Measurements from ENCODE around the gene LBP. TPM values are rescaled to one million over a fixed set of nuclear protein-coding genes. Genes with fewer than 3 reads are reported as not detected.

LBP gene
- total RNA-seq, 1 experiment from 2014 or later: 0.15 TPM

DNA sequence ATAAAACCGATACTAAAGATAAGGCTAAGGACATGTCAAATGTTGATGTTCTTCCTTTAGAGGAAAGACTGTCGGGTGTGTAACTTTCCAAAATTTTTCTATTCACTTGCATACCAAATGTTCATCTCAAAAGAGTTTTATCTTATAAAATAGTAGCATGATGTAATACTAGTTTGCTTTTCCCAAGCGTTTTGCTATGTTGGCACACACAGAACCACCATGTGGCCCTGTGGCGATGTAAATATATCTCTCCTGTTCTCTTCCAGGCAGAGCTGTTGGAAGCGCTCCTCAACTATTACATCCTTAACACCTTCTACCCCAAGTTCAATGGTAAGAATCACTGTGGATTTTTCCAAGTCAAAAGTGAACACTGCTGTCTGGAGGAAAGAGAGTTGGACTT lies 26.5 kb downstream of the LBP start:
- no peak overlapping the region for H2AFZ ChIP-seq (ENCODE audit: low read depth, low read length, poor library complexity, severe bottlenecking)
- H3K79me2 ChIP-seq (ENCODE audit: insufficient read depth, low read length): no peaks in the 10 kb centered on the region
- no peaks in the 10 kb centered on the region for H3K9me3 ChIP-seq (ENCODE audit: control insufficient read depth in 1 of 2, insufficient read depth in 1 of 2, low read depth in 1 of 2, low read length in 2 of 2)
- no peaks in the 10 kb centered on the region for H3K4me1 ChIP-seq (ENCODE audit: control insufficient read depth in 1 of 2, insufficient read depth in 2 of 2, low read length in 2 of 2)
- H3K27ac ChIP-seq (ENCODE audit: low read depth, low read length): no peak overlapping the region
- H3K36me3 ChIP-seq (ENCODE audit: control insufficient read depth in 1 of 2, insufficient read depth in 2 of 2, low read length in 2 of 2): no peaks in the 10 kb centered on the region
- no TSS peak for BruUV-seq (replicated peaks)
- no peaks in the 10 kb centered on the region for H3K9me2 ChIP-seq (ENCODE audit: insufficient read depth)
- ChIA-PET RAD21 (ENCODE audit: low non-redundant PET in 1 of 2, low total read pairs in 2 of 2, uncharacterized antibody in 2 of 2, unreplicated experiment in 2 of 2) (no interaction called here), POLR2A (no interaction called here), CTCF (no interaction called here)
- DNase-seq (ENCODE audit: low read depth, low spot score): no peak
- no peaks in the 10 kb centered on the region for H3K27me3 ChIP-seq (ENCODE audit: insufficient read depth, low read length)
- H4K20me1 ChIP-seq (ENCODE audit: insufficient read depth): no peaks in the 10 kb centered on the region
- no peak overlapping the region for H3K4me3 ChIP-seq (replicated peaks in 1 of 2; ENCODE audit: low read depth in 1 of 2, low read length in 2 of 2)
- TF ChIP-seq MAX (IDR thresholded peaks at IDR 0.05) (no peak), ZNF274 (IDR thresholded peaks at IDR 0.05; ENCODE audit: low read depth, low read length) (no peak), ELF1 (IDR thresholded peaks at IDR 0.05; ENCODE audit: borderline replicate concordance, low read depth) (no peak), POLR2AphosphoS5 (IDR thresholded peaks at IDR 0.05; ENCODE audit: low read depth, low read length) (no peak), EGR1 (IDR thresholded peaks at IDR 0.05; ENCODE audit: low read depth) (no peak), RAD21 (IDR thresholded peaks at IDR 0.05; ENCODE audit: low read depth) (no peak), EZH2 (IDR thresholded peaks at IDR 0.05) (no peak), FOSL1 (IDR thresholded peaks at IDR 0.05; ENCODE audit: low read depth) (no peak), SIN3A (IDR thresholded peaks at IDR 0.05; ENCODE audit: low read depth) (no peak), POLR2A (IDR thresholded peaks at IDR 0.05; ENCODE audit: borderline replicate concordance, extremely low read depth, insufficient read depth, insufficient read length) (no peak), JUND (IDR thresholded peaks at IDR 0.05) (no peak), CBX3 (IDR thresholded peaks at IDR 0.05; ENCODE audit: low read depth) (no peak), YY1 (IDR thresholded peaks at IDR 0.05; ENCODE audit: extremely low read depth, insufficient replicate concordance, low read depth, low read length) (no peak), EZH2phosphoT487 (IDR thresholded peaks at IDR 0.05; ENCODE audit: borderline replicate concordance) (no peak), SP1 (IDR thresholded peaks at IDR 0.05; ENCODE audit: low read depth) (no peak), TCF7L2 (IDR thresholded peaks at IDR 0.05; ENCODE audit: borderline replicate concordance, extremely low read depth, insufficient read depth, insufficient read length) (no peak)
- TF ChIP-seq, protein P1, sequence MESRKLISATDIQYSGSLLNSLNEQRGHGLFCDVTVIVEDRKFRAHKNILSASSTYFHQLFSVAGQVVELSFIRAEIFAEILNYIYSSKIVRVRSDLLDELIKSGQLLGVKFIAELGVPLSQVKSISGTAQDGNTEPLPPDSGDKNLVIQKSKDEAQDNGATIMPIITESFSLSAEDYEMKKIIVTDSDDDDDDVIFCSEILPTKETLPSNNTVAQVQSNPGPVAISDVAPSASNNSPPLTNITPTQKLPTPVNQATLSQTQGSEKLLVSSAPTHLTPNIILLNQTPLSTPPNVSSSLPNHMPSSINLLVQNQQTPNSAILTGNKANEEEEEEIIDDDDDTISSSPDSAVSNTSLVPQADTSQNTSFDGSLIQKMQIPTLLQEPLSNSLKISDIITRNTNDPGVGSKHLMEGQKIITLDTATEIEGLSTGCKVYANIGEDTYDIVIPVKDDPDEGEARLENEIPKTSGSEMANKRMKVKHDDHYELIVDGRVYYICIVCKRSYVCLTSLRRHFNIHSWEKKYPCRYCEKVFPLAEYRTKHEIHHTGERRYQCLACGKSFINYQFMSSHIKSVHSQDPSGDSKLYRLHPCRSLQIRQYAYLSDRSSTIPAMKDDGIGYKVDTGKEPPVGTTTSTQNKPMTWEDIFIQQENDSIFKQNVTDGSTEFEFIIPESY (IDR thresholded peaks at IDR 0.05; ENCODE audit: extremely low read depth, insufficient replicate concordance, low read length): no peak
- TF ChIP-seq, protein P2, sequence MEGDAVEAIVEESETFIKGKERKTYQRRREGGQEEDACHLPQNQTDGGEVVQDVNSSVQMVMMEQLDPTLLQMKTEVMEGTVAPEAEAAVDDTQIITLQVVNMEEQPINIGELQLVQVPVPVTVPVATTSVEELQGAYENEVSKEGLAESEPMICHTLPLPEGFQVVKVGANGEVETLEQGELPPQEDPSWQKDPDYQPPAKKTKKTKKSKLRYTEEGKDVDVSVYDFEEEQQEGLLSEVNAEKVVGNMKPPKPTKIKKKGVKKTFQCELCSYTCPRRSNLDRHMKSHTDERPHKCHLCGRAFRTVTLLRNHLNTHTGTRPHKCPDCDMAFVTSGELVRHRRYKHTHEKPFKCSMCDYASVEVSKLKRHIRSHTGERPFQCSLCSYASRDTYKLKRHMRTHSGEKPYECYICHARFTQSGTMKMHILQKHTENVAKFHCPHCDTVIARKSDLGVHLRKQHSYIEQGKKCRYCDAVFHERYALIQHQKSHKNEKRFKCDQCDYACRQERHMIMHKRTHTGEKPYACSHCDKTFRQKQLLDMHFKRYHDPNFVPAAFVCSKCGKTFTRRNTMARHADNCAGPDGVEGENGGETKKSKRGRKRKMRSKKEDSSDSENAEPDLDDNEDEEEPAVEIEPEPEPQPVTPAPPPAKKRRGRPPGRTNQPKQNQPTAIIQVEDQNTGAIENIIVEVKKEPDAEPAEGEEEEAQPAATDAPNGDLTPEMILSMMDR (IDR thresholded peaks at IDR 0.05 in 2 of 3, conservative IDR thresholded peaks at IDR 0.05 in 1 of 3; ENCODE audit: borderline replicate concordance in 1 of 3, insufficient read depth in 1 of 3, low read depth in 2 of 3, low read length in 2 of 3): no peak
- TF ChIP-seq, protein P3, sequence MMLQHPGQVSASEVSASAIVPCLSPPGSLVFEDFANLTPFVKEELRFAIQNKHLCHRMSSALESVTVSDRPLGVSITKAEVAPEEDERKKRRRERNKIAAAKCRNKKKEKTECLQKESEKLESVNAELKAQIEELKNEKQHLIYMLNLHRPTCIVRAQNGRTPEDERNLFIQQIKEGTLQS (IDR thresholded peaks at IDR 0.05): no peak
- intact Hi-C loops (cut with micrococcal nuclease): no loop called here
- no peak overlapping the region for H3K9ac ChIP-seq (ENCODE audit: low read length)
- ATAC-seq: no peak
- no peak overlapping the region for H3K4me2 ChIP-seq (ENCODE audit: low read length)

Data from HCT116 (cell line).